NT2/D1 (cell line): ENCODE data around the gene SH3D19.

ENCODE experiments used
- SUZ12 ChIP-seq: IDR thresholded peaks from 2 replicates; pipeline ENCODE4 v1.6.1; 2011; ENCODE audit not compliant: insufficient read length, insufficient read depth; ENCODE audit errors: extremely low read depth
- YY1 ChIP-seq: IDR thresholded peaks from 2 replicates; pipeline ENCODE4 v1.6.1; 2011; ENCODE audit not compliant: insufficient read length, insufficient read depth

- TF ChIP-seq YY1 (no peak), SUZ12 (no peak)
Observed at GRCh38 chr4:151314010-151314355, 11.4 kb downstream of the SH3D19 start.
